Esophagus muscularis mucosa (tissue), 3 donors: ENCODE results near the gene ARPC1A.

Source experiments
- EP300 ChIP-seq: sonication (generic); formaldehyde crosslinking; IDR thresholded peaks from one replicate; pipeline ENCODE4 v1.6.1; 2017; ENCODE audit warnings: antibody characterized with exemption
- POLR2AphosphoS5 ChIP-seq, 2 donors: sonication (generic); formaldehyde crosslinking; IDR thresholded peaks; one replicate each; pipeline ENCODE4 v1.6.1; 2017; ENCODE audit warnings: antibody characterized with exemption in 2 of 2

DNA sequence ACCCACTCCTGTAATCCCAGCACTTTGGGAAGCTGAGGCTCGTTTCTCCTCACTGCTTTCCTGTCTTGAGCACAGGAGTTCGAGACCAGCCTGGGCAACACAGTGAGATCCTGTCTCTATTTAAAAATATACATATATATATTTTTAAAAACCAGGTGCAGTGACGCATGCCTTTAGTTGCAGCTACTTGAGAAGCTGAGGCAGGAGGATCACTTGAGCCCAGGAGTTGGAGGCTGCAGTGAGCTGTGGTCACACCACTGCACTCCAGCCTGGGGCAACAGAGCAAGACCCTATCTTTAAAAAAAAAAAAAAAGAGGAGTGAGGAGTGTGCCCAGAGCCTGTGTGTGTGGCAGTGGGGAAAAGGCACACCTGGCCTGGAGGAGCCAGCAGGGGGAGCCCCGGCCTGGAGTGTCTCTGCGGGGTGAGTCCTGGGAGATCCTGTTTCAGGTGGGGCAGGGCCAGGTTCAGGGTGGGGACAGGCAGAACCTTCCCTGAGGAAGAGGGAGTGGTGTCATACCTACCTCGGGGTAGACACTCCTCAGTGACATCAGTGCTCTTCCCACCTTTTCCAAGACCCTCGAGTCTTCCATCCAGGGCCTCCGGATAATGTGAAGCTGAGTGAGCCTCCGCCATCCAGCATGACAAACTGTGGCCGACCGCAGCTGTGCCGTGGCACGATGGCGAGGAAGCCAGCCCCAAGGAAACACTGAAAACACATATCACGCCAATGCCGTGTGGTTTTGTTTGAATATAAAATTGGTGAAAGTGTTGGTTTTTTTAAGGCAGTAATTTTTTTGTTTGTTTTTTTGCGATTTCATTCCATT lies 39.8 kb downstream of the ARPC1A start:
- TF ChIP-seq POLR2AphosphoS5 (IDR thresholded peaks at IDR 0.05) = no peak
- no peak for TF ChIP-seq EP300
